ENCODE measurements around the gene ACVR2B. TPM values are rescaled to one million over a fixed set of nuclear protein-coding genes. Genes with fewer than 3 reads are reported as not detected.

Gene ACVR2B
- total RNA-seq, 4 donors from 2014 or later: 8.7 to 15.3 (median 12.6) TPM

- H3K27ac ChIP-seq: peak overlapping the region; percentile 81 to 95 (median 85)
- peak overlapping the region; percentile 78 to 97 (median 89) for H3K4me3 ChIP-seq
- H3K9me3 ChIP-seq: no peaks in the 10 kb centered on the region
- no peaks in the 10 kb centered on the region for H3K36me3 ChIP-seq
- no peaks in the 10 kb centered on the region for H3K27me3 ChIP-seq
- peaks cover 0 to 48% (median 19%) of the 10 kb centered on the region in 4 donors for H3K4me1 ChIP-seq
- DNase-seq (ENCODE audit: low spot score in 2 of 2): no peak
- TF ChIP-seq POLR2A (IDR thresholded peaks at IDR 0.05) (peak in 1 of 2 donors; percentile 31), CTCF (IDR thresholded peaks at IDR 0.05) (no peak), EP300 (IDR thresholded peaks at IDR 0.05) (no peak)
- 1% methylated on average over 43 to 62 of the region's 78 CpGs for WGBS, 2 donors
These were observed 641 bp downstream of the ACVR2B start for GRCh38 chr3:38454178-38454883.

- Histone ChIP-seq H3K27me3 (no peaks in the 10 kb centered on the region), H3K4me3 (peak overlapping the region; percentile 78 to 97 (median 89)), H3K9me3 (no peaks in the 10 kb centered on the region), H3K36me3 (no peaks in the 10 kb centered on the region), H3K27ac (peak overlapping the region; percentile 81 to 95 (median 85)), H3K4me1 (peaks cover 0 to 55% (median 26%) of the 10 kb centered on the region in 4 donors)
- WGBS, 2 donors: 1% methylated on average over 10 to 58 of the region's 72 CpGs
- TF ChIP-seq EP300 (IDR thresholded peaks at IDR 0.05) (peak in 1 of 2 donors; percentile 58), CTCF (IDR thresholded peaks at IDR 0.05) (no peak)
- peak; percentile 57 to 64 for DNase-seq (ENCODE audit: low spot score in 2 of 2)
These were observed 1.4 kb downstream of the ACVR2B start for GRCh38 chr3:38454884-38455638.

- Histone ChIP-seq H3K4me3 (peak overlapping the region; percentile 78 to 97 (median 89)), H3K27me3 (no peaks in the 10 kb centered on the region), H3K4me1 (peaks cover 0 to 63% (median 30%) of the 10 kb centered on the region in 4 donors), H3K9me3 (no peaks in the 10 kb centered on the region), H3K36me3 (no peaks in the 10 kb centered on the region), H3K27ac (peak overlapping the region in 3 of 4 donors; percentile 84 to 95 (median 86))
- DNase-seq (ENCODE audit: low spot score in 2 of 2): no peak
- TF ChIP-seq CTCF (IDR thresholded peaks at IDR 0.05) (no peak), EP300 (IDR thresholded peaks at IDR 0.05) (no peak), POLR2A (IDR thresholded peaks at IDR 0.05) (no peak)
- WGBS, 2 donors: 12% methylated on average over 15 of the region's 15 CpGs
These were observed 2.1 kb downstream of the ACVR2B start for GRCh38 chr3:38455639-38456430.

DNA sequence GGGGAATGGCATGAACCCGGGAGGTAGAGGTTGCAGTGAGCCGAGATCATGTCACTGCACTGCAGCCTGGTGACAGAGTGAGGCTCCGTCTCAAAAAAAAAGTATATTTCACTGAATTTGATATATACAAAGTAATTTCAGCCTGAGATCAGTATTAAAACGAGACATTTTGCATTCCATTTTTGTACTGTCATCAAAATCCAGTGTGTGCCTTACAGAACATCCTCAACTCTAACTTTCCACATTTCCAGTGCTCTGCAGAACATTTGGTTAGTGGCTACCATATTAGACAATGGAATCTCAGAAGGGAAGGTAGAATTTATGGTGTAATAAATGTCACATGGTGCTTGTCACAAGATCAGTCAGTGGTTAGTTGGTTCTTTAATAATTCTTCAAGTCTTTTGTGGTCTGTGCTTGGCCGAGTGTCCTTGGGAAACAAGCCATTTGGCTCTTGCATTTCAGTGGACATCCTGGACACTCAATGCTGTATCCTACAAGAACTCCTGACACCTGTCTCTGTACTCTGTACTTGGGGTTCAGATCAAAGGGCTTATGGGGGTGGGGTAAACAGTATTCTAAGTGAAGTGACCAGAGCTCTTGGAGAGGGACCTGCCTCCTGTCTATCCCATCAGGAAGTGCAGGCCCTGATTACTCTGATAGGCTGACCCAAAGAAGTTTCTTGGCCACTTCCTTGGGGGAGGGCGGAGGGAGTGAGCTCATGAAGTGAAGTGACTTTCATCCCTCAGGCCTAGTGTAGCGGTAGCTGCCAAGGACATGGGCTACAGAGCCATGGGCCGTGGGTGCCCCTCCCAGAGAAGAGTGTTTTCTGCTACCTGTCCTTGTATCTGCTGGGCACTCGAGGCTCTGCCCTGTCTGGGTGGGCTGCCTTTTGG is 3.7 kb downstream of the ACVR2B start:
- DNase-seq (ENCODE audit: low spot score in 2 of 2): no peak
- 82 to 84% methylated on average over 8 to 9 of the region's 9 CpGs for WGBS, 2 donors

More for the DNA sequence above, 3.7 kb downstream of the ACVR2B start:
- H3K27me3 ChIP-seq: no peaks in the 10 kb centered on the region
- peaks cover 0 to 72% (median 30%) of the 10 kb centered on the region in 4 donors for H3K4me1 ChIP-seq
- H3K4me3 ChIP-seq: no peak overlapping the region
- no peak for TF ChIP-seq CTCF (IDR thresholded peaks at IDR 0.05)
- no peak for TF ChIP-seq EP300 (IDR thresholded peaks at IDR 0.05)
- TF ChIP-seq POLR2A (IDR thresholded peaks at IDR 0.05): no peak
- no peak overlapping the region for H3K27ac ChIP-seq
- no peaks in the 10 kb centered on the region for H3K9me3 ChIP-seq
- no peaks in the 10 kb centered on the region for H3K36me3 ChIP-seq
